Mesodermal cell (in vitro differentiated cells): ENCODE results near the gene EPHA6.
"Not testable (repeated sequence)": the region's sequence is repeated elsewhere in the genome, so short reads cannot be mapped to it uniquely, and the experiment has no call there.

ENCODE experiments used
- H3K27ac ChIP-seq: 2 replicates; pipeline ENCODE4 v1.7.0; 2013; ENCODE audit warnings: mild to moderate bottlenecking, low read depth, low read length, moderate library complexity; ENCODE audit not compliant: severe bottlenecking
- H3K36me3 ChIP-seq: 2 replicates; pipeline ENCODE4 v1.7.1; 2013; ENCODE audit warnings: mild to moderate bottlenecking, low read length, moderate library complexity; ENCODE audit not compliant: control insufficient read depth, insufficient read depth
- H3K4me1 ChIP-seq: one replicate; pipeline ENCODE4 v1.7.1; 2013; ENCODE audit warnings: mild to moderate bottlenecking, low read length; ENCODE audit not compliant: insufficient read depth, control insufficient read depth, poor library complexity, severe bottlenecking
- H3K4me3 ChIP-seq: 2 replicates; pipeline ENCODE4 v1.7.0; 2013; ENCODE audit warnings: low read length, control low read depth, mild to moderate bottlenecking; ENCODE audit not compliant: insufficient read depth, poor library complexity, severe bottlenecking; ENCODE audit errors: extremely low read depth
- H3K9me3 ChIP-seq: 2 replicates; pipeline ENCODE4 v1.7.1; 2013; ENCODE audit warnings: mild to moderate bottlenecking, low read length, moderate library complexity; ENCODE audit not compliant: control insufficient read depth
- WGBS, 2 experiments: methylation state at CpG; one replicate each; pipeline ENCODE4 v1.1.5; 2013; ENCODE audit warnings: missing lambda C conversion rate in 2 of 2; ENCODE audit not compliant: insufficient coverage in 2 of 2; 5-methylcytosine and 5-hydroxymethylcytosine counted together

EPHA6 gene

DNA sequence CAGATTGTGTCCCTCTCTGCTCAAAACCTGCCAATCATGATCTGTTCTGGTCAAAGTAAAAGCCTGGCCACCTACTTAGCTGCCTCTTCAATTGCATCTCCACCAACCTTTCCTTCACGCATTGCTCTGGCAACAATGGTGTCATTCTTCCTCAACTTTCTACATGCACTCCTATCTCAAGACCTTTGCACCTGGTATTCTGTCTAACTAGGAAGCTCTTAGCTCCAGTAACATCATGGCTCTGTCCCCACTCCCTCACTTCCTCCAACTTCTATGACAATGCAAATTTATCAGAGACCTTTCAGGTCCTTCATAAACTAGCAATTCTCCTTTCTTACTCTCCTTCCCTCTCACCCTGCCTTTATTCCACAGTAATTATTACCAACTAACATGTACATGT, 682.7 kb downstream of the EPHA6 start:
- WGBS, 2 experiments, result 75 to 93% methylated on average over 1 of the region's 1 CpG
- Histone ChIP-seq H3K9me3 (no peaks in the 10 kb centered on the region), H3K27ac (no peak overlapping the region), H3K36me3 (no peaks in the 10 kb centered on the region), H3K4me3 (no peak overlapping the region), H3K4me1 (no peaks in the 10 kb centered on the region)

DNA sequence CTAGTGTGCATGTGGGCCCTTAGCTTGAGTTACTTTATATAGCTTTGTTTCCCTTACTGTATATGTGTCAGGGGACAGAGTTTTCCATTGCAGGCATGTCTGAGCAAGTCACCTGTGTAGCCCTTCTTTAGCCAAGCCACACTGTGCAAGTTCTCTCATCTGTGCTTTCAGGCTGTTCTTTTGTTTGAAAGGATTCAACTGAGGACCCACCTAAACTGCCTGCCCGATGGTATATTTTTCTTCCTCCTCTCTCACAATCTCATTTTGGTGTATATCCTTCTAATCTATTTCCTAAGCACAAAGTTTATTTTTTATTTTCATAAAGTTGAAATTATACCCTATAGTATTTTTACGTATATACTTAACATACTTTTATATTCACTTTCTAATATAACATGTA, 690.1 kb downstream of the EPHA6 start:
- WGBS, 2 experiments, result 83% methylated on average over 1 of the region's 2 CpGs; no CpG with 5 or more reads in 1 of the 2 experiments
- no peak overlapping the region for H3K27ac ChIP-seq
- H3K9me3 ChIP-seq, result peaks cover 6% of the 10 kb centered on the region
- no peaks in the 10 kb centered on the region for H3K4me1 ChIP-seq
- no peak overlapping the region for H3K4me3 ChIP-seq
- no peaks in the 10 kb centered on the region for H3K36me3 ChIP-seq

DNA sequence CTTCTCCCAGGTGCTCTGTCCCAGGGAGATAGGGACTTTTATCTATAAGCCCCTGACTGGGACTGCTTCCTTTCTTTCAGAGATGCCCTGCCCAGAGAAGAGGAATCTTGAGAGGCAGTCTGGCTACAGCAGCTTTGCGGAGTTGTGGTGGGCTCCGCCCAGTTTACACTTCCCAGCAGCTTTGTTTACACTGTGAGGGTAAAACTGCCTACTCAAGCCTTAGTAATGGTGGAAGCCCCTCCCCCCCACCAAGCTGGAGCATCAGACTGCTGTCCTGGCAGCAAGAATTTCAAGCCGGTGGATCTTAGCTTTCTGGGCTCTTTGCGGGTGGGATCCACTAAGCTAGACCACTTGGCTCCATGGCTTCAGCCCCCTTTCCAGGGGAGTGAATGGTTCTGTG, 696.4 kb downstream of the EPHA6 start:
- 58 to 83% methylated on average over 2 of the region's 4 CpGs for WGBS, 2 experiments
- Histone ChIP-seq H3K9me3 (no peaks in the 10 kb centered on the region), H3K27ac (no peak overlapping the region), H3K36me3 (no peaks in the 10 kb centered on the region), H3K4me1 (no peaks in the 10 kb centered on the region), H3K4me3 (no peak overlapping the region)

DNA sequence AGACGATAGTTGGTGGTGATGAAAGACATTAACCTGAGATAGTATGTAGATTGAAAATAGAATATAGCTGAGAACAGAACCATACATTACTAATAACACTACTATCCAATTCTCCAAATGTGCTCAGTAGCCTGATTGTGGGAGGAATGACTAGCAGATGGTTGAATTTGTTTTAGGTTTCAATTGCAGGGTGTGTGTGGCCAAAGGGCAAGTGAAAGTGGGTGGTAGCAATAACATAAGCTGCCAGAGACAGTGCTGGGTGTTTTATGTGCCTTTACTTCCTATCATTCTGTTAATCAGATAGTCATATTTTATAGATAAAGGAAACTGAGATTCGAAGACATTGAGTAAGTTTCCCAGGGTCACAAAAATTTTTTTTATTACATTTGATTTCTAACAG, 700.7 kb downstream of the EPHA6 start:
- Histone ChIP-seq H3K36me3 (no peaks in the 10 kb centered on the region), H3K4me1 (no peaks in the 10 kb centered on the region), H3K27ac (no peak overlapping the region), H3K4me3 (no peak overlapping the region), H3K9me3 (no peaks in the 10 kb centered on the region)
- WGBS, 2 experiments, result 100% methylated on average over 1 of the region's 2 CpGs; no CpG with 5 or more reads in 1 of the 2 experiments

DNA sequence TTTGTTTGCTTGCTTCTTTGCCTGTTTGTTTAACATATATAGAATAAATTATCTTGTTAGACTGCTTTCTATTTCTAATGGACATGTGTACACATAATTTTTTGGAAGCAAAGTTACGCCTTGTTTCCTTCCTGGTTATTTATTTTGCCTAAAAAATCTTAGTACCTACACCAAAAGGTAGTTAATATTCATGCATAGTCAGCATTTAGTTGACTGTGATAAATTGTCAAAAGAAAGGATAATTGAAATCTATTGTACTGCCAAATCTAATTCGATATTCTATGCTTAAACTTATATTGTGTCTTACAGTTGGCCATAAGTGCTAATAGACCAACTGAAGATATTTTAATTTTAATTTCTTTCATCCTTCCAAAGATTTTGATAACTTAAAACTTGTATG, 716.3 kb downstream of the EPHA6 start:
- H3K4me1 ChIP-seq, result no peaks in the 10 kb centered on the region
- H3K4me3 ChIP-seq, result no peak overlapping the region
- no peaks in the 10 kb centered on the region for H3K9me3 ChIP-seq
- no peak overlapping the region for H3K27ac ChIP-seq
- WGBS, 2 experiments, result no CpG with 5 or more reads among the region's 2 CpGs
- no peaks in the 10 kb centered on the region for H3K36me3 ChIP-seq

DNA sequence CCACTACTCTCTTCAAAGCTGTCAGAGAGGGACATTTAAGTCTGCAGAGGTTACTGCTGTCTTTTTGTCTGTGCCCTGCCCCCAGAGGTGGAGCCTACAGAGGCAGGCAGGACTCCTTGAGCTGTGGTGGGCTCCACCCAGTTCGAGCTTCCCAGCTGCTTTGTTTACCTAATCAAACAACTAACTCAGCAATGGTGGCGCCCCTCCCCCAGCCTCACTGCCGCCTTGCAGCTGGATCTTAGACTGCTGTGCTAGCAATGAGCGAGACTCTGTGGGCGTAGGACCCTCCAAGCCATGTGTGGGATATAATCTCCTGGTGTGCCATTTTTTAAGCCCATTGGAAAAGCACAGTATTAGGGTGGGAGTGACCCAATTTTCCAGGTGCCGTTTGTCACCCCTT, 733.2 kb downstream of the EPHA6 start:
- H3K4me1 ChIP-seq, result not testable (repeated sequence)
- WGBS, 2 experiments, result 80 to 91% methylated on average over 1 to 4 of the region's 6 CpGs

DNA sequence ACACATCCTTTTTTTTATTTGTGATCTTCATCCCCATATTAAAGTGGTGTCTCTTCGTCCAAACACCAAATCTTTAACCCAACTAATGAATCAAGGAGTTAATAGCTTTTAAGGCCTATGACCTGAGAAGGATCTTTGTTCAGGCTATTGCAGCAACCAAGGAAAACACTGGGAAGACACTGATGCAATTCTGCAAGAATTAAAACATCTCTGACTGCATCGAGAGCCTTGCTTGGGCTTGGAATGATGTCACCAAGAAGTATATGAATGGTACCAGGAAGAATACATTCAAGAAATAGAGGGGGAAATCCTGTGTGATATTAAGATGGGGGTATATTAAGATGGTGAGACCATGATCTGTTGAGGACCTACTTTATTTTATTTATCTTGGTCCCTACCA, 736.0 kb downstream of the EPHA6 start:
- WGBS, 2 experiments, result 88 to 100% methylated on average over 1 of the region's 2 CpGs
- Histone ChIP-seq H3K9me3 (no peaks in the 10 kb centered on the region), H3K36me3 (no peaks in the 10 kb centered on the region), H3K27ac (no peak overlapping the region), H3K4me3 (no peak overlapping the region), H3K4me1 (no peaks in the 10 kb centered on the region)

More for the DNA sequence above, 733.2 kb downstream of the EPHA6 start:
- H3K27ac ChIP-seq, H3K4me3 ChIP-seq, H3K36me3 ChIP-seq, H3K9me3 ChIP-seq: not testable (repeated sequence)

DNA sequence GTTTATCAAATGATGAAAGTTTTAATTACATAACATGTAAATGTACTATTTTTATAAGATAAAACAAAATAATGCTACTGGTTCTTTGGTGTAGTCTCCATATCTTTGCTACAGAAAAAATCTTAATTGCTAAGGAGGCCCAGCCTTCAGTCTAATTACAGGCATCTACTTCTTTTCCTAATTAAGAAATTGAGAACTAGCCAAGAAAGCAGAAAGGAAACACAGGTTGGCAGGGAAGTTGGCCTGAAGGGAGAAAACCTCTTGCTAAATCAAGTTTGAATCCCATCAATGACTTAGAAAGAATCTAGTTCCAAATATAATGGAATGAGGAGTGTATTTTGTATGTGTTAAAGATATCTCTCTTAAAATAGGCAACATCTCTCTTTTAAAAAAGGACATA, 737.8 kb downstream of the EPHA6 start:
- Histone ChIP-seq H3K9me3 (no peaks in the 10 kb centered on the region), H3K4me3 (no peak overlapping the region), H3K27ac (no peak overlapping the region), H3K36me3 (no peaks in the 10 kb centered on the region), H3K4me1 (no peaks in the 10 kb centered on the region)

DNA sequence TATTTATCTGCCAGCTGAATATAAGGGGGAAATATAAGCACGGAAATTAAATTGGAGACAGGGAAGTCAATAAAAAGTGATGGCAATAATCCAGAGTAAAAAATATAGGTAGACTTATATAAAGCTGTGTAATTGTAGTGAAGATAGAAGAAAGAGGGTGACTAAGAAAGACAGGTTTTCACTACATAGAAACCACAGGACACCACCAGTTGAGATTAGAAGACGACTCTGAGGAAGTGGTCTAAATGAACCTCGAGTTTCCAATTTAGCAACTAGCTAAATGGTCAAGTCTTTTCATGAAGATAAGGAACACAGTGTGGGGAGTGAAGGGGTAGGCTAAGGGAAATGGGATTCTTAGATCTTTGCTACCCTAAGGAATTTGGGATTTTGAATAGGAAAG, 761.3 kb downstream of the EPHA6 start:
- H3K9me3 ChIP-seq, result no peaks in the 10 kb centered on the region
- H3K4me1 ChIP-seq, result no peaks in the 10 kb centered on the region
- no peak overlapping the region for H3K27ac ChIP-seq
- no peaks in the 10 kb centered on the region for H3K36me3 ChIP-seq
- 74 to 92% methylated on average over 2 of the region's 3 CpGs for WGBS, 2 experiments
- no peak overlapping the region for H3K4me3 ChIP-seq

DNA sequence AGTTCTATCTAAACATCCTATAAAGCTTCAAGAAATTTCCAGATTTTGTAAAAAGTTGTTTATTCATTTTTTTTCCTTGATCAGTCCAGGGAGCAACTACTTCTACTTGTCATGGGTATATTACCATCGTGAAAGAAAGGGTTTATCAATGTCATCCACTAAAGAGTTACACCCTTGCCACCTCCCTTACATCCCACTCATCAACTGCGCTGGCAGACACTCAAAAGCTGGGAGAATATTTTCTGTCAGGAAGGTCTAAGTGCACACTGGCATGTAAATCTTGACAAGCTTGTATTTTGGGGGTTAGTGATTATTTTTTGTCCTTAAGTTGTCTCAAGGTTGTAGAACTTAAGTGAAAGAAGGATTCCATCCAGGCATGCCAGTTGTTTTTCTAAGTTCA, 761.8 kb downstream of the EPHA6 start:
- no CpG with 5 or more reads among the region's 2 CpGs for WGBS, 2 experiments
- Histone ChIP-seq H3K27ac (no peak overlapping the region), H3K9me3 (no peaks in the 10 kb centered on the region), H3K4me3 (no peak overlapping the region), H3K36me3 (no peaks in the 10 kb centered on the region), H3K4me1 (no peaks in the 10 kb centered on the region)

DNA sequence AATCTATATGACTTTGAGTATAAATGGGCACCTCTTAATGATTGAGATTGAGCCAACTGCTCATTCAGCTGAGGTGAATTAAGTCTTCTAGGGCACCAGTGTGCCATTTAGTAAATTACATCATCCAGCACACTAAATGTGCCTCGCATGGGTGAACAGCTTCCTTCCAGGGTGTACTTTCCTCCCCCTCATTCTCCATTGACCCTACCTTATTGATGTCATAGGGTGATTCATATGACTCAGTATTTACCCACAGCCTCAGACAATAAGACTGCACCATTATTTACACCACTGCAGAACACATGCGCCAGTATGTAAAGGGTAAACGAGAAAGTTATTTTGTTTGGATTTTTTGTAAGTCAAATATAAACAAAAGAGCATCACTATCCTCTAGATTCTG, 765.0 kb downstream of the EPHA6 start:
- Histone ChIP-seq H3K36me3 (no peaks in the 10 kb centered on the region), H3K9me3 (no peaks in the 10 kb centered on the region), H3K27ac (no peak overlapping the region), H3K4me3 (no peak overlapping the region), H3K4me1 (no peaks in the 10 kb centered on the region)
- 83% methylated on average over 1 of the region's 3 CpGs; no CpG with 5 or more reads in 1 of the 2 experiments for WGBS, 2 experiments

DNA sequence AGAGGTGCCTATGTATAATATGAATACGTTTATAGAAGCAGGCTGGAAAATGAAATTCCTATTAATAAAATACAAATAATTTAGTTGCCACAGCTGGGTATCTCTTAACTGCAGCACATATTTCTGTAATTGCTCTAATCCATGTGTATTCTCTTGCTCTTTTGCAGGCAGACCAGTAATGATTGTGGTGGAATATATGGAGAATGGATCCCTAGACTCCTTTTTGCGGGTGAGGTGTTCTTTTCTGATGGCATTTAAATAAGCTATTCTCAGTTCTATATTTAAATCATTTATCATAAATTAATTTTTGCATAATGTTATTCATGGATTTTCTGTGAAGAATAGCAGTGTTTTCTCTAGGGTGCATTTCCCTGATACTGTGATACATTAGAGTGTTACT, 796.2 kb downstream of the EPHA6 start:
- WGBS, 2 experiments, result no CpG with 5 or more reads among the region's 2 CpGs
- Histone ChIP-seq H3K4me1 (no peaks in the 10 kb centered on the region), H3K9me3 (no peaks in the 10 kb centered on the region), H3K4me3 (no peak overlapping the region), H3K36me3 (no peaks in the 10 kb centered on the region), H3K27ac (no peak overlapping the region)
